Measurements from ENCODE around the gene GPRASP1.

- no peak for TF ChIP-seq SUPT20H (IDR thresholded peaks at IDR 0.05; ENCODE audit: borderline replicate concordance, control insufficient read depth, low read depth, low read length)
- no peak for TF ChIP-seq BCL3 (IDR thresholded peaks at IDR 0.05; ENCODE audit: borderline replicate concordance, insufficient read depth, low read depth, low read length, poor library complexity, severe bottlenecking)
Measured at GRCh38 chrX:102604327-102604726, 47.0 kb upstream of the GPRASP1 start.
